ENCODE results near the gene PDLIM3.

DNA sequence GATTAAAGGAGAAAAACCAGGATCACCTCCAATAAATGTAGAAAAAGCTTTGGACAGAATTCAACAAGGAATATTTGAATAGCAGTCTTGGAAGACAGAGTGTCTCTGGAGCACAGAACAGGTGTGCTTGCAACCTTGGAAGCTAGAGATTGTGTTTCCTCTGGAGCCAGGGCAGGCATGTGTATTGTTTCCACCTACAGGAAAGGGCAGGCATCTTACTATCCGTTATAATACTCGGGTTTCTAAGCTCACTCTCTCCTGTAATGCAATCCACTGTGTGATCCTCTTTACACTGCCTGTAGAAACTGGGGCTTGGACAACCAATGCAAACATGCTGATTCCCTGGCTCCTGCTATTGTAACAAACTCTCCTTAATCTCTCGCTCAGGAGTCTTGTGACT is 78.2 kb downstream of the PDLIM3 start:
- TF ChIP-seq, protein P1, sequence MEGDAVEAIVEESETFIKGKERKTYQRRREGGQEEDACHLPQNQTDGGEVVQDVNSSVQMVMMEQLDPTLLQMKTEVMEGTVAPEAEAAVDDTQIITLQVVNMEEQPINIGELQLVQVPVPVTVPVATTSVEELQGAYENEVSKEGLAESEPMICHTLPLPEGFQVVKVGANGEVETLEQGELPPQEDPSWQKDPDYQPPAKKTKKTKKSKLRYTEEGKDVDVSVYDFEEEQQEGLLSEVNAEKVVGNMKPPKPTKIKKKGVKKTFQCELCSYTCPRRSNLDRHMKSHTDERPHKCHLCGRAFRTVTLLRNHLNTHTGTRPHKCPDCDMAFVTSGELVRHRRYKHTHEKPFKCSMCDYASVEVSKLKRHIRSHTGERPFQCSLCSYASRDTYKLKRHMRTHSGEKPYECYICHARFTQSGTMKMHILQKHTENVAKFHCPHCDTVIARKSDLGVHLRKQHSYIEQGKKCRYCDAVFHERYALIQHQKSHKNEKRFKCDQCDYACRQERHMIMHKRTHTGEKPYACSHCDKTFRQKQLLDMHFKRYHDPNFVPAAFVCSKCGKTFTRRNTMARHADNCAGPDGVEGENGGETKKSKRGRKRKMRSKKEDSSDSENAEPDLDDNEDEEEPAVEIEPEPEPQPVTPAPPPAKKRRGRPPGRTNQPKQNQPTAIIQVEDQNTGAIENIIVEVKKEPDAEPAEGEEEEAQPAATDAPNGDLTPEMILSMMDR (IDR thresholded peaks at IDR 0.05) = no peak
- TF ChIP-seq EZH2 (IDR thresholded peaks at IDR 0.05; ENCODE audit: borderline replicate concordance, insufficient read depth, low read depth, low read length, poor library complexity, severe bottlenecking) = no peak
